ENCODE data around the gene RABEP2.

DNA sequence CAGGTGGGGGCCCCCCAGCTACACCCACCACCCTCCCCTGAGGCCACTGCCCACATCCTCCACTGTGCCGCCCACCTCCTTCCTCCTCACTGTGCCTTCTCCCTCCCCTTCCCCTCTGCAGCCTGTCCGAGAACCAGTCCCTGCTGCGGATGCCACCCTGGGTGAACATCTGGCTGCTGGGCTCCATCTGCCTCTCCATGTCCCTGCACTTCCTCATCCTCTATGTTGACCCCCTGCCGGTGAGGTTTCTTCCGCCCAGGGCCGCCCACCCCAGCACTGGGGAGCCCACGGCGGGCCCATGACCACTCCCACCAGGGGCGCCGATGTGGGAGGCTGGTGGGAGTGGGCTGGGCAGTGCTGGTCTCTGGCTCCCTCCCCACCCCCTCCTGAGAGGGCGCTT, 22.1 kb downstream of the RABEP2 start:
- TF ChIP-seq POLR2A (IDR thresholded peaks at IDR 0.05; ENCODE audit: low read length) (no peak), GATA1 (IDR thresholded peaks at IDR 0.05; ENCODE audit: low read depth, low read length) (no peak)

Measured in erythroblast (primary cell).